OCI-LY3 (cell line): ENCODE measurements around the gene PRPF19.

Experiments used
- EZH2phosphoT487 ChIP-seq: fragments of 200-600 bp; shearing (Covaris generic); IDR thresholded peaks from 2 replicates; pipeline ENCODE4 v1.6.1; 2018; ENCODE audit warnings: antibody characterized with exemption, mixed run types, low read depth
- TF ChIP-seq, protein P1 (sequence below): fragments of 200-600, 300-600 bp; sonication (generic); IDR thresholded peaks from 2 replicates; pipeline ENCODE4 v1.5.1; 2014; ENCODE audit warnings: antibody characterized with exemption, low read length, low read depth

DNA sequence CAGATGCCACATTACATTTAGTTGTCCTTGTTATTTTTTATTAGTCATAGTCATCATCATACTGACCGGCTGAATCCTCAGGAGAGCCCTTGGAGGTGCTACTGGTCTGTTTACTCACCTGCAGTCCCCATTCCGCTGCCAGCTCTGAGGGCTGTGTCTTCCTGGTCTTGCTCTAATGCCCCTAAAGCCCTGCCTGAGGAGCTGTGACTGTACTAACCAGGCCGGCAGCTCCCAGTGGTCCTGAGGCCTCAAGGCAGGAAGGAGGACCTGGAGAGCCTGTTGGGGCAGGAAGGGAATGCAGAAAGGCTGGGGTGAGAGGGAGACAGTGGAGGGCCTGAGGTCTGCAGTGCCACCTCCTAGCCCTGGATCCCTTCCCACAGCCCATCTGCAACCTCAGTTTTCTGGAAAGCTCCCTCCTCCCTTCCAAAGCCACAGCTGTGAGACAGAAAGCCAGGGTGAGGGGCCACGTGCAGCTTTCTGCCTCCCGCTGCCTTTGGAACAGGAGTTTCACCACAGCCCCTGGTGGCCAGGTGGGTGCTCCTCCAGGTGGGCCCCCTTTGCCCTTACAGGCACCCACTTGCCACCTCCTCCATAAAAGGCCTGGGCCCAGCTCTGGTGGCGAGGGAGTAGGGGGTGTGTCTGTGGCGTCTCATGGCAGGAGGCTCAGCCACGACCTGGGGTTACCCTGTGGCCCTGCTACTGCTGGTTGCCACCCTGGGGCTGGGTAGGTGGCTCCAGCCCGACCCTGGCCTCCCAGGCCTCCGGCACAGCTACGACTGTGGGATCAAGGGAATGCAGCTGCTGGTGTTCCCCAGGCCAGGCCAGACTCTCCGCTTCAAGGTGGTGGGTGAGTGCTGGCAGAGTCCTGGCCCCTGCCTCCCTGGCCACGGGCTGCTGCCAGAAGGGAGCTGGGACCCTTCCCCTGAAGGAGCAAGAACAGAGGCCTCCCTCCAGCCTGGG, 39.2 kb downstream of the PRPF19 start, which contains the start of gene ZP1:
- TF ChIP-seq, protein P1, sequence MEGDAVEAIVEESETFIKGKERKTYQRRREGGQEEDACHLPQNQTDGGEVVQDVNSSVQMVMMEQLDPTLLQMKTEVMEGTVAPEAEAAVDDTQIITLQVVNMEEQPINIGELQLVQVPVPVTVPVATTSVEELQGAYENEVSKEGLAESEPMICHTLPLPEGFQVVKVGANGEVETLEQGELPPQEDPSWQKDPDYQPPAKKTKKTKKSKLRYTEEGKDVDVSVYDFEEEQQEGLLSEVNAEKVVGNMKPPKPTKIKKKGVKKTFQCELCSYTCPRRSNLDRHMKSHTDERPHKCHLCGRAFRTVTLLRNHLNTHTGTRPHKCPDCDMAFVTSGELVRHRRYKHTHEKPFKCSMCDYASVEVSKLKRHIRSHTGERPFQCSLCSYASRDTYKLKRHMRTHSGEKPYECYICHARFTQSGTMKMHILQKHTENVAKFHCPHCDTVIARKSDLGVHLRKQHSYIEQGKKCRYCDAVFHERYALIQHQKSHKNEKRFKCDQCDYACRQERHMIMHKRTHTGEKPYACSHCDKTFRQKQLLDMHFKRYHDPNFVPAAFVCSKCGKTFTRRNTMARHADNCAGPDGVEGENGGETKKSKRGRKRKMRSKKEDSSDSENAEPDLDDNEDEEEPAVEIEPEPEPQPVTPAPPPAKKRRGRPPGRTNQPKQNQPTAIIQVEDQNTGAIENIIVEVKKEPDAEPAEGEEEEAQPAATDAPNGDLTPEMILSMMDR = no peak
- no peak for TF ChIP-seq EZH2phosphoT487
